IMR-90 (cell line): ENCODE measurements around the gene XPO6. TPM values are rescaled to one million over a fixed set of nuclear protein-coding genes. Genes with fewer than 3 reads are reported as not detected.

Experiments used
- ATAC-seq: fragments of 200-7000 bp; cut with Tn5 transposase; 2 replicates; pipeline ENCODE4 v1.9.1; 2020; ENCODE audit warnings: low read depth, mild to moderate bottlenecking, moderate library complexity
- BruUV-seq: library from RNA; stranded (reverse); fragments of 400-500 nt; replicated peaks from 2 replicates; lab custom pipeline; 2021; lab: Mats Ljungman, UMichigan
- CTCF ChIA-PET: fragments of 300-600 bp; formaldehyde crosslinking; extraction: SDS; loops from one replicate; lab custom pipeline; 2021; ENCODE audit warnings: antibody characterized with exemption; lab: Yijun Ruan, JAX
- POLR2A ChIA-PET: fragments of 300-600 bp; sonication (Branson Sonifier 250); formaldehyde crosslinking; loops from one replicate; lab custom pipeline; 2022; ENCODE audit warnings: antibody characterized with exemption; ENCODE audit not compliant: unreplicated experiment; lab: Charles Lee
- DNase-seq: peaks from one replicate; pipeline ENCODE4 v3.0.0; 2013
- H2AFZ ChIP-seq: replicated peaks from 2 replicates; pipeline ENCODE3; 2013; ENCODE audit warnings: low read length, mild to moderate bottlenecking; ENCODE audit not compliant: poor library complexity
- H2AK5ac ChIP-seq: 2 replicates; pipeline ENCODE4 v1.6.1; 2013; ENCODE audit warnings: low read depth, low read length, inconsistent platforms
- H2AK9ac ChIP-seq: replicated peaks from 2 replicates; pipeline ENCODE3; 2013; ENCODE audit warnings: mild to moderate bottlenecking, low read depth, low read length, moderate library complexity; ENCODE audit not compliant: poor library complexity
- H2BK120ac ChIP-seq: 2 replicates; pipeline ENCODE4 v1.6.1; 2013; ENCODE audit warnings: low read depth, low read length, inconsistent platforms
- H2BK15ac ChIP-seq: 3 replicates; pipeline ENCODE4 v1.6.1; 2013; ENCODE audit warnings: low read depth, low read length, inconsistent platforms
- H2BK20ac ChIP-seq: 2 replicates; pipeline ENCODE4 v1.6.1; 2013; ENCODE audit warnings: low read depth, mild to moderate bottlenecking, inconsistent platforms, low read length, moderate library complexity
- H2BK5ac ChIP-seq: 2 replicates; pipeline ENCODE4 v1.6.1; 2013; ENCODE audit warnings: mild to moderate bottlenecking, low read depth, low read length, inconsistent platforms; ENCODE audit not compliant: poor library complexity, severe bottlenecking
- H3K14ac ChIP-seq: replicated peaks from 2 replicates; pipeline ENCODE4 v1.6.1; 2013; ENCODE audit warnings: low read depth, low read length, inconsistent platforms
- H3K18ac ChIP-seq: 2 replicates; pipeline ENCODE4 v1.6.1; 2013; ENCODE audit warnings: low read depth, low read length, control low read depth
- H3K23ac ChIP-seq: 2 replicates; pipeline ENCODE4 v1.6.1; 2013; ENCODE audit warnings: low read depth, low read length, inconsistent platforms
- H3K27ac ChIP-seq: 2 replicates; pipeline ENCODE4 v1.5.1; 2013; ENCODE audit warnings: mild to moderate bottlenecking, control low read depth, low read length; ENCODE audit not compliant: insufficient read depth
- H3K27me3 ChIP-seq: 2 replicates; pipeline ENCODE4 v1.6.1; 2013; ENCODE audit warnings: low read length; ENCODE audit not compliant: control insufficient read depth, insufficient read depth
- H3K36me3 ChIP-seq: 2 replicates; pipeline ENCODE4 v1.6.1; 2013; ENCODE audit warnings: low read length, mixed read lengths; ENCODE audit not compliant: control insufficient read depth, insufficient read depth
- H3K4ac ChIP-seq: 2 replicates; pipeline ENCODE4 v1.6.1; 2013; ENCODE audit warnings: low read depth, low read length, inconsistent platforms
- H3K4me1 ChIP-seq: 2 replicates; pipeline ENCODE4 v1.6.1; 2013; ENCODE audit warnings: low read length, mixed read lengths; ENCODE audit not compliant: control insufficient read depth, insufficient read depth
- H3K4me2 ChIP-seq: 2 replicates; pipeline ENCODE4 v1.6.1; 2013; ENCODE audit warnings: low read depth, mild to moderate bottlenecking, control low read depth, low read length, moderate library complexity
- H3K4me3 ChIP-seq: 2 replicates; pipeline ENCODE4 v1.5.1; 2013; ENCODE audit warnings: low read depth, mild to moderate bottlenecking, control low read depth, low read length, moderate library complexity; ENCODE audit not compliant: insufficient read depth
- H3K56ac ChIP-seq: 2 replicates; pipeline ENCODE4 v1.6.1; 2013; ENCODE audit warnings: low read length, inconsistent platforms; ENCODE audit not compliant: insufficient read depth; ENCODE audit errors: extremely low read depth
- H3K79me1 ChIP-seq, 2 experiments: 2 replicates each; pipeline ENCODE4 v1.6.1; 2013; ENCODE audit warnings: low read length in 2 of 2, inconsistent platforms in 1 of 2, low read depth in 1 of 2
- H3K9ac ChIP-seq: 2 replicates; pipeline ENCODE4 v1.6.1; 2013; ENCODE audit warnings: low read depth, low read length, control low read depth
- H3K9me1 ChIP-seq: 2 replicates; pipeline ENCODE4 v1.6.1; 2013; ENCODE audit warnings: low read length, inconsistent platforms; ENCODE audit not compliant: insufficient read depth
- H3K9me3 ChIP-seq: 2 replicates; pipeline ENCODE4 v1.6.1; 2013; ENCODE audit warnings: low read length; ENCODE audit not compliant: control insufficient read depth, insufficient read depth
- H4K20me1 ChIP-seq: 2 replicates; pipeline ENCODE4 v1.6.1; 2013; ENCODE audit warnings: low read length, inconsistent platforms; ENCODE audit not compliant: insufficient read depth
- H4K5ac ChIP-seq: 2 replicates; pipeline ENCODE4 v1.6.1; 2013; ENCODE audit warnings: mild to moderate bottlenecking, low read depth, low read length, control low read depth
- H4K8ac ChIP-seq, 2 experiments: 2 replicates each; pipeline ENCODE4 v1.6.1; 2013; ENCODE audit warnings: low read depth in 2 of 2, low read length in 2 of 2, control low read depth in 1 of 2, inconsistent platforms in 1 of 2
- H4K91ac ChIP-seq: 2 replicates; pipeline ENCODE4 v1.6.1; 2013; ENCODE audit warnings: low read depth, low read length, inconsistent platforms; ENCODE audit not compliant: insufficient read depth
- FOS ChIP-seq: fragments of 150-350 bp; IDR thresholded peaks from 2 replicates; pipeline ENCODE4 v1.6.1; 2016; ENCODE audit warnings: low read depth, low read length
- RCOR1 ChIP-seq: IDR thresholded peaks from 2 replicates; pipeline ENCODE4 v1.6.1; 2012; ENCODE audit warnings: mild to moderate bottlenecking, low read length, improper control_type of control experiment; ENCODE audit not compliant: insufficient replicate concordance
- WGBS, 2 experiments: methylation state at CpG; one replicate each; pipeline versions ENCODE4 v1.1.5 to v1.1.7; 2013; ENCODE audit warnings: missing lambda C conversion rate in 2 of 2; ENCODE audit not compliant: insufficient read length in 1 of 2; ENCODE audit errors: extremely low coverage in 2 of 2; 5-methylcytosine and 5-hydroxymethylcytosine counted together
- dilution Hi-C: fragments of 300-500 bp; cut with HindIII; formaldehyde crosslinking; loops from one replicate; pipeline ENCODE4 v1.14.3; 2018; ENCODE audit warnings: low sequenced_read_pairs; ENCODE audit not compliant: unreplicated experiment
- in situ Hi-C: fragments of 300-500 bp; cut with MboI; formaldehyde crosslinking; loops from 3 replicates; pipeline ENCODE4 v1.14.3; 2019; ENCODE audit warnings: low sequenced_read_pairs, inconsistent platforms, mixed read lengths
- intact Hi-C: fragments of 100-400 bp; cut with micrococcal nuclease; formaldehyde crosslinking; loops from 2 replicates; pipeline ENCODE4 v1.10.0; 2022
- polyA plus RNA-seq, 3 experiments: library from polyadenylated mRNA; depleted of rRNA; stranded (reverse); fragments of >200 nt; gene quantifications; 2 replicates each; pipeline ENCODE4 v1.2.3, GENCODE V29; 2012; ENCODE audit warnings: low replicate concordance in 1 of 3
- total RNA-seq: library from RNA; depleted of rRNA; stranded (reverse); fragments of >200 nt; gene quantifications from 2 replicates; pipeline ENCODE4 v1.2.3, GENCODE V29; 2012

Gene XPO6
- total and polyA plus RNA-seq, 2 of the 4 experiments (the other 2 are of a cell fraction), result 108 to 184 TPM

- Histone ChIP-seq H2BK20ac (no peak overlapping the region), H3K14ac (no peak overlapping the region), H2BK15ac (no peak overlapping the region), H2AK9ac (no peak overlapping the region), H3K9me3 (no peaks in the 10 kb centered on the region), H3K36me3 (no peaks in the 10 kb centered on the region), H3K9me1 (no peaks in the 10 kb centered on the region), H2BK5ac (no peak overlapping the region), H4K5ac (no peak overlapping the region), H3K18ac (no peak overlapping the region), H3K9ac (no peak overlapping the region), H3K56ac (no peak overlapping the region), H4K91ac (no peak overlapping the region), H3K4me2 (no peak overlapping the region), H3K79me1 (no peaks in the 10 kb centered on the region), H4K20me1 (no peaks in the 10 kb centered on the region), H3K27me3 (peaks cover 82% of the 10 kb centered on the region), H4K8ac (no peak overlapping the region), H2AFZ (no peak overlapping the region), H2BK120ac (no peak overlapping the region), H3K4ac (no peak overlapping the region), H3K23ac (no peak overlapping the region), H3K27ac (no peak overlapping the region), H3K4me1 (no peaks in the 10 kb centered on the region), H2AK5ac (no peak overlapping the region), H3K4me3 (no peak overlapping the region)
- ChIA-PET CTCF (no interaction called here), POLR2A (no interaction called here)
- TF ChIP-seq FOS (no peak), RCOR1 (no peak)
- in situ Hi-C loops, result loop anchor here (10.0 kb wide), 1 partner anchor 277 kb away; no protein-coding TSS in a partner anchor
- no TSS peak for BruUV-seq
- intact Hi-C loops, result no loop called here
- DNase-seq, result no peak
- dilution Hi-C loops, result no loop called here
- no CpG with 5 or more reads among the region's 10 CpGs for WGBS, 2 experiments
- no peak for ATAC-seq
These were observed 150.2 kb downstream of the XPO6 start for GRCh38 chr16:28061352-28062101.
